ENCODE measurements around the gene PCSK7.
"Not testable (repeated sequence)": the region's sequence is repeated elsewhere in the genome, so short reads cannot be mapped to it uniquely, and the experiment has no call there.

The PCSK7 gene

GRCh38 chr11:117217141-117218084 is 14.5 kb downstream of the PCSK7 start:
- DNase-seq (ENCODE audit: low read depth), result no peak

GRCh38 chr11:117214404-117215110 is 17.3 kb downstream of the PCSK7 start:
- DNase-seq (ENCODE audit: low read depth), result no peak

GRCh38 chr11:117212697-117213355 is 19.0 kb downstream of the PCSK7 start:
- DNase-seq (ENCODE audit: low read depth), result no peak

GRCh38 chr11:117210620-117211019 is 21.3 kb downstream of the PCSK7 start:
- DNase-seq (ENCODE audit: low read depth), result no peak

GRCh38 chr11:117209351-117210125 is 22.3 kb downstream of the PCSK7 start:
- not testable (repeated sequence) for DNase-seq (ENCODE audit: low read depth)

- not testable (repeated sequence) for DNase-seq (ENCODE audit: low read depth)
Observed at GRCh38 chr11:117208710-117209109, 23.2 kb downstream of the PCSK7 start.

GRCh38 chr11:117207481-117207880 is 24.4 kb downstream of the PCSK7 start:
- not testable (repeated sequence) for DNase-seq (ENCODE audit: low read depth)

- DNase-seq (ENCODE audit: low read depth), result not testable (repeated sequence)
Observed at GRCh38 chr11:117206859-117207258, 25.0 kb downstream of the PCSK7 start.

- DNase-seq (ENCODE audit: low read depth), result not testable (repeated sequence)
Observed at GRCh38 chr11:117206111-117206510, 25.8 kb downstream of the PCSK7 start.

- DNase-seq (ENCODE audit: low read depth), result no peak
Observed at GRCh38 chr11:117205211-117205818, 26.6 kb downstream of the PCSK7 start.

- DNase-seq (ENCODE audit: low read depth), result no peak
Observed at GRCh38 chr11:117204283-117205080, 27.4 kb downstream of the PCSK7 start.

- no peak for DNase-seq (ENCODE audit: low read depth)
Observed at GRCh38 chr11:117203069-117203407, 28.8 kb downstream of the PCSK7 start.

GRCh38 chr11:117202386-117203068 is 29.3 kb downstream of the PCSK7 start:
- no peak for DNase-seq (ENCODE audit: low read depth)

- DNase-seq (ENCODE audit: low read depth), result no peak
Observed at GRCh38 chr11:117201658-117202305, 30.1 kb downstream of the PCSK7 start.

- no peak for DNase-seq (ENCODE audit: low read depth)
Observed at GRCh38 chr11:117200813-117201657, 30.8 kb downstream of the PCSK7 start.

- no peak for DNase-seq (ENCODE audit: low read depth)
Observed at GRCh38 chr11:117199916-117200812, 31.7 kb downstream of the PCSK7 start.
